HepG2 (cell line): Measurements from ENCODE around the gene NFE2. TPM values are rescaled to one million over a fixed set of nuclear protein-coding genes. Genes with fewer than 3 reads are reported as not detected.

Source experiments
- BCLAF1 ChIP-seq: fragments of 450-650 bp; IDR thresholded peaks from 2 replicates; pipeline ENCODE4 v1.6.1; 2017; ENCODE audit warnings: mild to moderate bottlenecking
- CREB1 ChIP-seq, 2 experiments: fragments of 450-650 bp in 1 of 2; IDR thresholded peaks; 2 replicates each; pipeline ENCODE4 v1.6.1; 2016 to 2017; ENCODE audit warnings: control low read depth in 1 of 2, mild to moderate bottlenecking in 1 of 2, missing compliant biosample characterization in 1 of 2, missing genetic modification characterization in 1 of 2
- EP300 ChIP-seq, 3 experiments: sonication (generic) in 1 of 3; formaldehyde crosslinking in 1 of 3; IDR thresholded peaks; 2 replicates each; pipeline versions ENCODE4 v1.5.1 to v1.6.1; 2011 to 2020; ENCODE audit warnings: low read depth in 2 of 3, low read length in 2 of 3, borderline replicate concordance in 1 of 3, improper control_type of control experiment in 1 of 3, mild to moderate bottlenecking in 1 of 3, missing genetic modification reagents in 1 of 3, moderate library complexity in 1 of 3
- ERF ChIP-seq: IDR thresholded peaks from 2 replicates; pipeline ENCODE4 v1.6.1; 2018; ENCODE audit warnings: missing biosample characterization, missing genetic modification reagents
- HDAC2 ChIP-seq: sonication (generic); formaldehyde crosslinking; IDR thresholded peaks from 2 replicates; pipeline ENCODE4 v1.4.0; 2020; ENCODE audit warnings: missing genetic modification reagents
- HOXA3 ChIP-seq: sonication (generic); formaldehyde crosslinking; IDR thresholded peaks from 2 replicates; pipeline ENCODE4 v1.5.0; 2020; ENCODE audit warnings: missing genetic modification reagents
- KDM4B ChIP-seq: sonication (generic); formaldehyde crosslinking; IDR thresholded peaks from 2 replicates; pipeline ENCODE4 v1.4.0; 2020; ENCODE audit warnings: missing genetic modification reagents
- PLRG1 ChIP-seq: fragments of 450-650 bp; conservative IDR thresholded peaks from 2 replicates; pipeline ENCODE4 v1.6.1; 2016
- RBAK ChIP-seq: sonication (generic); formaldehyde crosslinking; IDR thresholded peaks from 2 replicates; pipeline ENCODE4 v1.5.1; 2020; ENCODE audit warnings: mild to moderate bottlenecking, missing genetic modification reagents
- RFX1 ChIP-seq: fragments of 450-650 bp; IDR thresholded peaks from 2 replicates; pipeline ENCODE4 v1.6.1; 2017
- RORA ChIP-seq: sonication (generic); formaldehyde crosslinking; IDR thresholded peaks from 2 replicates; pipeline ENCODE4 v1.5.0; 2020; ENCODE audit warnings: mild to moderate bottlenecking, missing genetic modification reagents, moderate library complexity
- STAG1 ChIP-seq: sonication (generic); formaldehyde crosslinking; IDR thresholded peaks from 2 replicates; pipeline ENCODE4 v1.4.0; 2020; ENCODE audit warnings: missing genetic modification reagents
- THAP11 ChIP-seq: IDR thresholded peaks from 2 replicates; pipeline ENCODE4 v1.6.1; 2016; ENCODE audit warnings: missing biosample characterization, missing genetic modification reagents
- YEATS4 ChIP-seq: sonication (generic); formaldehyde crosslinking; IDR thresholded peaks from 2 replicates; pipeline ENCODE4 v1.4.0; 2020; ENCODE audit warnings: missing genetic modification reagents, borderline replicate concordance
- ZBTB20 ChIP-seq: sonication (generic); formaldehyde crosslinking; IDR thresholded peaks from 2 replicates; pipeline ENCODE4 v1.8.1; 2023; ENCODE audit warnings: missing genetic modification reagents, low read depth, mild to moderate bottlenecking, borderline replicate concordance
- ZBTB34 ChIP-seq: sonication (generic); formaldehyde crosslinking; IDR thresholded peaks from 2 replicates; pipeline ENCODE4 v1.8.0; 2022; ENCODE audit warnings: mild to moderate bottlenecking, missing genetic modification reagents
- ZBTB7A ChIP-seq: sonication (generic); formaldehyde crosslinking; IDR thresholded peaks from 2 replicates; pipeline ENCODE4 v1.8.0; 2022; ENCODE audit warnings: mild to moderate bottlenecking, missing genetic modification reagents
- ZFP91 ChIP-seq: sonication (generic); formaldehyde crosslinking; IDR thresholded peaks from 2 replicates; pipeline ENCODE4 v1.9.0; 2022; ENCODE audit warnings: missing genetic modification reagents, mild to moderate bottlenecking, borderline replicate concordance
- ZNF350 ChIP-seq: sonication (generic); formaldehyde crosslinking; IDR thresholded peaks from 2 replicates; pipeline ENCODE4 v1.4.0; 2020; ENCODE audit warnings: mild to moderate bottlenecking, low read depth, missing genetic modification reagents, borderline replicate concordance
- ZNF580 ChIP-seq: IDR thresholded peaks from 2 replicates; pipeline ENCODE4 v1.6.1; 2016; ENCODE audit warnings: low read depth, borderline replicate concordance
- polyA plus RNA-seq, 8 experiments: library from polyadenylated mRNA; depleted of rRNA in 3 of 8; stranded (reverse) in 7 of 8; unstranded in 1 of 8; fragments of >200 nt; fragmentation: Illumina TruSeq in 4 of 8; extraction: Trizol in 4 of 8; gene quantifications; 2 replicates each; pipeline versions ENCODE4 v1.2.1 to v1.2.3, GENCODE V29; 2011 to 2016; ENCODE audit warnings: low read depth in 4 of 8, missing spikeins in 1 of 8, mixed read lengths in 1 of 8; ENCODE audit not compliant: insufficient read depth in 1 of 8
- total RNA-seq, 5 experiments: library from RNA; depleted of rRNA; stranded (reverse); fragments of >200 nt; fragmentation: Illumina TruSeq; extraction: Trizol; gene quantifications; 2 replicates each; pipeline ENCODE4 v1.2.3, GENCODE V29; 2016; ENCODE audit warnings: low read depth in 1 of 5
- TF ChIP-seq, protein P1 (sequence below): IDR thresholded peaks from 2 replicates; pipeline ENCODE4 v1.6.1; 2016; ENCODE audit warnings: missing biosample characterization, missing genetic modification reagents, low read depth

Gene NFE2
- total and polyA plus RNA-seq, 2 of the 13 experiments (the other 11 are each of a cell fraction or from before 2014, with no cell fraction given) = 4.5 to 7.8 TPM

- TF ChIP-seq THAP11 (CRISPR knock-in tag) (peak; percentile 74), HOXA3 (peak; percentile 83), KDM4B (peak; percentile 53; the same call in 1 of the 2 replicates), ZNF580 (peak; percentile 61; the same call in 1 of the 2 replicates), EP300 (IDR thresholded peaks at IDR 0.05; ENCODE audit: low read depth in 2 of 2, low read length in 2 of 2) (no peak), EP300 (CRISPR knock-in tag; IDR thresholded peaks at IDR 0.05; ENCODE audit: borderline replicate concordance) (0 out of 2 replicates have a peak, but pooled peaks have one; percentile 20), PLRG1 (no peak), ZFP91 (CRISPR knock-in tag) (peak; percentile 63), ZNF350 (CRISPR knock-in tag) (peak; percentile 58; the same call in 1 of the 2 replicates), HDAC2 (CRISPR knock-in tag) (peak; percentile 30; the same call in 1 of the 2 replicates), STAG1 (CRISPR knock-in tag) (peak; percentile 87), ERF (CRISPR knock-in tag) (no peak), BCLAF1 (no peak), RFX1 (peak; percentile 78), YEATS4 (CRISPR knock-in tag) (peak; percentile 88), CREB1 (IDR thresholded peaks at IDR 0.05) (peak; percentile 87), CREB1 (CRISPR knock-in tag; IDR thresholded peaks at IDR 0.05) (peak; percentile 95), ZBTB34 (CRISPR knock-in tag) (no peak), ZBTB20 (CRISPR knock-in tag) (no peak), ZBTB7A (no peak), RORA (no peak), RBAK (CRISPR knock-in tag) (no peak)
- TF ChIP-seq, protein P1, sequence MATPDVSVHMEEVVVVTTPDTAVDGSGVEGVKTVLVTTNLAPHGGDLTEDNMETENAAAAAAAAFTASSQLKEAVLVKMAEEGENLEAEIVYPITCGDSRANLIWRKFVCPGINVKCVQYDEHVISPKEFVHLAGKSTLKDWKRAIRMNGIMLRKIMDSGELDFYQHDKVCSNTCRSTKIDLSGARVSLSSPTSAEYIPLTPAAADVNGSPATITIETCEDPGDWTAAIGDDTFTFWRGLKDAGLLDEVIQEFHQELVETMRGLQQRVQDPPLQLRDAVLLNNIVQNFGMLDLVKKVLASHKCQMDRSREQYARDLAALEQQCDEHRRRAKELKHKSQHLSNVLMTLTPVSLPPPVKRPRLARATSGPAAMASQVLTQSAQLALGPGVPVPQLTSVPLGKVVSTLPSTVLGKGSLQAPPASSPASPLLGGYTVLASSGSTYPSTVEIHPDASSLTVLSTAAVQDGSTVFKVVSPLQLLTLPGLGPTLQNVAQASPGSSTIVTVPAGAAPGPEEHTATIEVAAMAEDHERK (CRISPR knock-in tag) = peak; percentile 56; the same call in 1 of the 2 replicates
Observed at GRCh38 chr12:54324617-54325441, 24.0 kb upstream of the NFE2 start, which contains the start of gene COPZ1 (continued).
